Measurements from ENCODE around the gene REPS2.
"Not testable (repeated sequence)": the region's sequence is repeated elsewhere in the genome, so short reads cannot be mapped to it uniquely, and the experiment has no call there.

REPS2 gene

DNA sequence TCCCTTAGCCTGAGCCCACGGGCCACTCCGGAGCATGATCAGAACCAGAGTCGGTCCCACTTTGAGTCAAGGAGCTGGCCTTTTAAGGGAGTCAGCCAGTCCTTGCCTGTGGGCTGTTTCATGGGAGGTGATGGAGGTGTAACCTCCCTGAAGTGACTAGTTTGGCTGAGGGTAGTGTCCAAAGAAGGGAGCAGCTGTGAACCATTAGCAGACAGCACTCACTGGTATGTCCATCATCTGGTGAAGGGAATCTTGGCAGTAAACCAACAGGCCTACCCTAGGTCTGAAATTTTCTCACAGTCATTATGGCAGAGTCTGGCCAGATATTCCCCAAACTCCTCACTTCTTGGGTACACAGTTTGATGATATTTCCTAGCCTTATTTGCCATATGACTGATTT lies 12.3 kb upstream of the REPS2 start:
- H3K4me3 Mint-ChIP-seq = no peak overlapping the region
- peaks cover 5% of the 10 kb centered on the region for H3K27me3 Mint-ChIP-seq
- H3K27ac Mint-ChIP-seq = no peak overlapping the region
- no peak for DNase-seq (ENCODE audit: low spot score in 2 of 2)
- no peaks in the 10 kb centered on the region for H3K36me3 Mint-ChIP-seq
- no peak for ATAC-seq (ENCODE audit: low read depth)
- no peaks in the 10 kb centered on the region for H3K9me3 Mint-ChIP-seq
- H3K4me1 Mint-ChIP-seq = no peaks in the 10 kb centered on the region

DNA sequence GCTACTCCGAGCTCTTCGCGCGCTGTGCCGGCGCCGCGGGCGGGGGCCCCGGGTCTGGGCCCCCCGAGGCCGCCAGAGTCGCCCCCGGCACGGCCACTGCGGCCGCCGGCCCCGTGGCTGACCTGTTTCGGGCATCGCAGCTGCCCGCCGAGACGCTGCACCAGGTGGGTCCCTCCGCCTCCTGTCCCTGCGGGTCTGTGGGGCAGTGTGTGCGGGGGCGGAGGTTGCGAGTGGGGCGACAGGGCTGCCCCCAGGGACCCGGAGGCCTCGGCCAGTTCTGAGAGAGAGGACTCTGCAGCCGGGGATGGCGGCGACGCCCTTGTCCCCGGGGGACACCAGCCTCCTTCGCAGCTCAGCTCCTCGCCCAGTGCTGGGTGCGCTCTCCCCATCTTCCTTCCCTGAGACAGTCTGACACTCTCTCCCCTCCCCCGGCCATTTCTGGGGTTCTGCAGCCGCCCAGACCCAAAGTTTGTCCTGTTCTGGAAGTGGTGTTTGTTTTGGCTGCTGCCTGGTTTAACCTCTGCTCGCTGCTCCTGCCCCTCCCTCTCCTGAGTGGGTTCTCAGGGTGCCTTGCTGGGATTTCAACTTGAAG lies 609 bp downstream of the REPS2 start:
- Mint-ChIP-seq H3K4me3 (peak overlapping the region; percentile 89), H3K27ac (no peak overlapping the region), H3K27me3 (peaks cover 1% of the 10 kb centered on the region), H3K36me3 (no peaks in the 10 kb centered on the region), H3K4me1 (peaks cover 4% of the 10 kb centered on the region), H3K9me3 (no peaks in the 10 kb centered on the region)
- DNase-seq (ENCODE audit: low spot score in 2 of 2) = peak in 1 of 2 donors; percentile 21
- ATAC-seq (ENCODE audit: low read depth) = peak; percentile 20

DNA sequence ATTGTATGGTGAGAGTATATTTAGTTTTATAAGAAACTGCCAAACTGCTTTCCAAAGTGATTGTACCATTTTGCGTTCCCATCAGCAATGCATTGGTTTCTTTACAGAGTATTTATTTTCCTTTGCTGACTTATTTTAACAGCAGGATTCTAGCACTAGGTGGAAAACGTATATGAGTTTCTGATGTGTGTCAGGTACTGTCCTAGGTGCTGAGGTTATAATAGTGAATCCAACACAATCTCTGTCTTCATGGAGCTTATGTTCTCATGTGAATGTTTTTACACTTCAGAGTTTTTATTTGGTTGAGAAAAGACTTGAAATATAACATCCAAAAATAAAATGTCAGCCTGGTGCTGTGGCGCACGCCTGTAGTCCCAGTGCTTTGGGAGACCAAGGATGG lies 4.0 kb downstream of the REPS2 start:
- Mint-ChIP-seq H3K4me3 (no peak overlapping the region), H3K36me3 (no peaks in the 10 kb centered on the region), H3K9me3 (no peaks in the 10 kb centered on the region), H3K27me3 (peaks cover 1% of the 10 kb centered on the region), H3K4me1 (peaks cover 4% of the 10 kb centered on the region), H3K27ac (no peak overlapping the region)
- DNase-seq (ENCODE audit: low spot score in 2 of 2) (no peak), ATAC-seq (ENCODE audit: low read depth) (no peak)

DNA sequence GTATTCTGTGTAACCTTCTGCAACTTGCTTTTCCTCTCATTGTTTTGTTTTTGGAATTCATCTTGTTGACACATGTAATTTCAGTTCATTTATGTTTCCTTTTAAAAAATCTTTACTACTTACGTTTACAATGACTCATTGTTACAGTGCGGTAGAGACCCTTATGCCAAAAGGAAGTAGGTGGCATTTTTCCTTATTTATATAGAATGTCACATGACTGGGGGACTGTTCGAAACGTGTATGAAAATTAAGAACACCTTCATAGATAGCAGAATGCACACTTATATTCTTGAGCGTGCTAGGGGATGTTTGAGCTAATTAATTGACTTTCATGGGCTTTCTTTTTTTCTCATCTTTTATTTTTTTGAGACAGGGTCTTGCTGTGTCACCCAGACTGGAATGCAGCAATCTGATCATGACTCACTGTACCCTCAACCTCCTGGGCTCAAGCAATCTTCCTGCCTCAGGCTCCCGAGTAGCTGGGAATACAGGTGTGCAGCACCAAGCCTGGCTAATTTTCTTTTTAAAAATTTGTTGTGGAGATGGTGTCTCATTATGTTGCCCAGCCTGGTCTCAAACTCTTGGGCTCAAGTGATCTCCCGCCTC lies 7.3 kb downstream of the REPS2 start:
- no peak for DNase-seq (ENCODE audit: low spot score in 2 of 2)
- Mint-ChIP-seq H3K4me3 (no peak overlapping the region), H3K27me3 (peaks cover 1% of the 10 kb centered on the region), H3K27ac (no peak overlapping the region), H3K9me3 (no peaks in the 10 kb centered on the region), H3K4me1 (peaks cover 4% of the 10 kb centered on the region), H3K36me3 (no peaks in the 10 kb centered on the region)
- ATAC-seq (ENCODE audit: low read depth) = no peak

DNA sequence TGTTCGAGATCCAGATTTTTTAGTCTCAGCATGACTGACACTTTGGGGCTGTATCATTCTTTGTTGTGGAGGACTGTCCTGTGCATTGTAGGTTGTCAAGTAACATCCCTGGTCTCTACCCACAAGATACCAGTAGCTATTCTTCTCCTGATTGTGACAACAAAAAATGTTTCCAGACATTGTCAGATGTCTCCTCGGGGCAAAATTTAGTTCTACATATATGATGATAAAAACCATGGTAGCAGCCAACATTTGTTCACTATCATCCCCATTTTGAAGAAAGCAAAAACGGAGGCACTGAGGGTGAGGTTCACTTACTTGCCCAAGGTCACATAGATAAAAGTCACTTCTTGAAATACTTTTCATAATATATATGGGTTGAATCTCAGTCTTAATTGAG lies 11.3 kb downstream of the REPS2 start:
- ATAC-seq (ENCODE audit: low read depth) = no peak
- no peaks in the 10 kb centered on the region for H3K36me3 Mint-ChIP-seq
- peak overlapping the region; percentile 50 for H3K27ac Mint-ChIP-seq
- no peaks in the 10 kb centered on the region for H3K4me1 Mint-ChIP-seq
- no peaks in the 10 kb centered on the region for H3K27me3 Mint-ChIP-seq
- no peaks in the 10 kb centered on the region for H3K9me3 Mint-ChIP-seq
- H3K4me3 Mint-ChIP-seq = no peak overlapping the region
- DNase-seq (ENCODE audit: low spot score in 2 of 2) = no peak

DNA sequence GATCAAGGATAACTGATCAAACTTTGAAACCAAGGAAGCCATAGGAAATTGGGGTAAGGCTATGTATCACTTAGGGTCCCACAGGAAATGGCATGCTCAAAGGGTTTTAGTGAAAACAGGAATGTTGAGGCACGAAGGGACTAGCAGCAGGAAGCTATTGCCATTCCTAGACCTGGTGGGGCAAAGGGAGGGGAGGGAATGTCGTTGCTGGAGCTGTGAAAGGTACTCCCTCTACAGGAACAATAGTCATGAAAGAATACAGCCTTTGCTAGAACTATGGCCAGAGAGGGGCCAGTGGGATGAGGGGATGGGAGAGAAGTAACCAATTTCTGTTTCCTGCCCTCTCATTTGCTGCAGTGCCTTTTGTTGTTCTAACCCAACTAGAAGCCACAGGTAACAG lies 11.9 kb downstream of the REPS2 start:
- H3K4me1 Mint-ChIP-seq = no peaks in the 10 kb centered on the region
- H3K27me3 Mint-ChIP-seq = no peaks in the 10 kb centered on the region
- peak overlapping the region; percentile 50 for H3K27ac Mint-ChIP-seq
- ATAC-seq (ENCODE audit: low read depth) (no peak), DNase-seq (ENCODE audit: low spot score in 2 of 2) (no peak)
- H3K36me3 Mint-ChIP-seq = no peaks in the 10 kb centered on the region
- H3K9me3 Mint-ChIP-seq = no peaks in the 10 kb centered on the region
- no peak overlapping the region for H3K4me3 Mint-ChIP-seq

DNA sequence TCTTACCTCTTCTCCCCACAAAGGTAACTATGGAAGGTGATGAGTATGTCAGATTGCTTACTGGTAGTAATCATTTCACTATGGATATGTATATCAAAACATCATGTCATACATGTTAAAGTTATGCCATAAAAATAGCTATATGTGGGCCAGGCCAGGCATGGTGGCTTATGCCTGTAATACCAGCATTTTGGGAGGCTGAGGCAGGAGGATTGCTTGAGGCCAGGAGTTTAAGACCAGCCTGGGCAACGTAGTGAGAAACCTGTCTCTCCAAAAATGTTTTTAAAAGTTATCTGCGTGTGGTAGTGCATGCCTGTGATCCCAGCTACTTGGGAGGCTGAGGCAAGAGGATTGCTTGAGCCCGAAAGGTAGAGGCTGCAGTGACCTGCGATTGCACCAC lies 16.2 kb downstream of the REPS2 start:
- not testable (repeated sequence) for H3K27ac Mint-ChIP-seq; ATAC-seq (ENCODE audit: low read depth); H3K4me3 Mint-ChIP-seq; H3K9me3 Mint-ChIP-seq; DNase-seq (ENCODE audit: low spot score in 2 of 2); H3K36me3 Mint-ChIP-seq; H3K27me3 Mint-ChIP-seq; H3K4me1 Mint-ChIP-seq

DNA sequence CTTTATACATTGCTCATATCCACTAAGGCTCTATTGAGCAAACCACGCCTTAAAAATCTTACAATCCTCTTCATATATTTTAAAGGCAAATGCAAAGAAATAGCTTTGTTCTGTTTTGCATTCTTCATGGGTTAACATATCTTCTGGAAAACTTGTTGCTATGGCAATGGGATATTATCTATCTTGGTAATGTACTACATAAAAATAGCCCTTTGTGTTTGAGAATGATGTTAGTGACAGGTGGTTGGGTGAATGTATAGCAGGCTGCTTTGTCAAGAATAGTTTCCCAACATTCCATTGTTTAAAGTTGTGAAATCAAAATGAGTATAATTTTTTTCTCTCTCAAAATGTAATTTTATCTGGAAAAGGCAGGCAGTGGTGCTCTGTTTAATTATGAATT lies 16.8 kb downstream of the REPS2 start:
- no peaks in the 10 kb centered on the region for H3K27me3 Mint-ChIP-seq
- ATAC-seq (ENCODE audit: low read depth) (no peak), DNase-seq (ENCODE audit: low spot score in 2 of 2) (no peak)
- no peaks in the 10 kb centered on the region for H3K4me1 Mint-ChIP-seq
- no peaks in the 10 kb centered on the region for H3K9me3 Mint-ChIP-seq
- no peaks in the 10 kb centered on the region for H3K36me3 Mint-ChIP-seq
- no peak overlapping the region for H3K4me3 Mint-ChIP-seq
- H3K27ac Mint-ChIP-seq = no peak overlapping the region

DNA sequence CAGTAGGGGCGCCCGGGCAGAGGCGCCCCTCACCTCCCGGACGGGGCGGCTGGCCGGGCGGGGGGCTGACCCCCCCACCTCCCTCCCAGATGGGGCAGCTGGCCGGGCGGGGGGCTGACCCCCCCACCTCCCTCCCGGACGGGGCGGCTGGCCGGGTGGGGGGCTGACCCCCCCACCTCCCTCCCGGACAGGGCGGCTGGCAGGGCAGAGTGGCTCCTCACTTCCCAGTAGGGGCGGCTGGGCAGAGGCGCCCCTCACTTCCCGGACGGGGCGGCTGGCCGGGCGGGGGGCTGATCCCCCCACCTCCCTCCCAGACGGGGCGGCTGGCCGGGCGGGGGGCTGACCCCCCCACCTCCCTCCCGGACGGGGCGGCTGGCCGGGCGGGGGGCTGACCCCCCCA lies 18.5 kb downstream of the REPS2 start:
- not testable (repeated sequence) for H3K36me3 Mint-ChIP-seq; H3K27me3 Mint-ChIP-seq; ATAC-seq (ENCODE audit: low read depth); H3K27ac Mint-ChIP-seq; H3K4me3 Mint-ChIP-seq; H3K4me1 Mint-ChIP-seq; H3K9me3 Mint-ChIP-seq; DNase-seq (ENCODE audit: low spot score in 2 of 2)

DNA sequence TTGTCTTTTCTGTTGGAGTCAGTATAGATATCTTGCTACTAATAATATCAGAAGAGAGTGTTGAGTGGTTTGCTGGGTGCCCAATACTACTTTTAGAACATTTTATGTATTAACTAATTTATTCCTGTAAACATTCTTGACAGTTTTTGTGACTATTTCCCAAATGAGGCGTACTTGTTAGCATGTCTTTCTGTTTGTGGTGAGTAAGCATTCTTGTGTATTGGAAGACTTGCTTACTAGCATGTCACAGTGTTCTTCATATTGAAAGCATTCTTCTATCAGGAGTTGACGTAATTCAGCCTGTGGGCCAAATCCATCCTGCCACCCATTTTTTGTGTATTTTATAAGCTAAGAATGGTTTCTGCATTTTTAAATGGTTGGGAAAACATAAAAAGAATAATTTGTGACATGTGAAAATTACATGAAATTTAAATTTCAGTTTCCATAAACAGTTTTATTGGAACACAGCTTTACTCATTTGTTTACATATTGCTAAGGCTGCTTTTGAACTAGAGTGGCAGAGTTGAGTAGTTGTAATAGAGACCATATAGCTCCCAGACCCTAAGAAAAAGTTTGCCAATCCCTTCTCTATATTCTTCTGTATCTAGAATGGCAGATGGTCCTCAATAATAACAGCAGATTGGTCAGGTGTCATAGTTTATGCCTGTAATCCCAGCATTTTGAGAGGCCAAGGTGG lies 20.4 kb downstream of the REPS2 start:
- peaks cover 2% of the 10 kb centered on the region for H3K36me3 Mint-ChIP-seq
- no peak overlapping the region for H3K4me3 Mint-ChIP-seq
- DNase-seq (ENCODE audit: low spot score in 2 of 2) (no peak), ATAC-seq (ENCODE audit: low read depth) (no peak)
- H3K9me3 Mint-ChIP-seq = no peaks in the 10 kb centered on the region
- no peaks in the 10 kb centered on the region for H3K27me3 Mint-ChIP-seq
- H3K27ac Mint-ChIP-seq = no peak overlapping the region
- peaks cover 9% of the 10 kb centered on the region for H3K4me1 Mint-ChIP-seq

DNA sequence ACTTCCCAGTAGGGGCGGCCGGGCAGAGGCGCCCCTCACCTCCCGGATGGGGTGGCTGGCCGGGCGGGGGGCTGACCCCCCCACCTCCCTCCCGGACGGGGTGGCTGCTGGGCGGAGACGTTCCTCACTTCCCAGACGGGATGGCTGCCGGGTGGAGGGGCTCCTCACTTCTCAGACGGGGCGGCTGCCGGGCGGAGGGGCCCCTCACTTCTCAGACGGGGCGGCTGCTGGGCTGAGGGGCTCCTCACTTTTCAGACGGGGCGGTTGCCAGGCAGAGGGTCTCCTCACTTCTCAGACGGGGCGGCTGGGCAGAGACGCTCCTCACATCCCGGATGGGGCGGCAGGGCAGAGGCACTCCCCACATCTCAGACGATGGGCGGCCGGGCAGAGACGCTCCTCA lies 22.3 kb downstream of the REPS2 start:
- ATAC-seq (ENCODE audit: low read depth); H3K4me3 Mint-ChIP-seq; H3K4me1 Mint-ChIP-seq; H3K27ac Mint-ChIP-seq; DNase-seq (ENCODE audit: low spot score in 2 of 2); H3K9me3 Mint-ChIP-seq; H3K36me3 Mint-ChIP-seq; H3K27me3 Mint-ChIP-seq: not testable (repeated sequence)

DNA sequence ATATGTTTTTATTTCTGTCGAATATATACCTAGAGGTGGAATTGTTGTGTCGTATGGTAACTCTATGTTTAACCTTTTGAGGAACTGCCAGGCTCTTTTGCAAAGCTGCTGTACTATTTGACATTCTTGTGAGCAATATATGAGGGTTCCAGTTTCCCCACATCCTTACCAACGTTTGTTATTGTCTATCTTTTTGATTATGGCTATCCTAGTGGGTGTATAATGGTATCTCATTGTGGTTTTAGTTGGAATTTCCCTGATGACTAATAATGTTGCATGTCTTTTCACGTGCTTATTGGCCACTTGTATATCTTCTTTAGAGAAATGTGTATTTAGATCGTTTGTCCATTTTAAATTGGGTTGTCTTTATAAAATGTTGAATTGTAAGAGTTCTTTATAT lies 24.5 kb downstream of the REPS2 start:
- H3K4me1 Mint-ChIP-seq = peaks cover 13% of the 10 kb centered on the region
- H3K9me3 Mint-ChIP-seq = no peaks in the 10 kb centered on the region
- ATAC-seq (ENCODE audit: low read depth) = peak; percentile 65
- no peak overlapping the region for H3K4me3 Mint-ChIP-seq
- H3K27ac Mint-ChIP-seq = peak overlapping the region; percentile 50
- DNase-seq (ENCODE audit: low spot score in 2 of 2) = no peak
- peaks cover 2% of the 10 kb centered on the region for H3K36me3 Mint-ChIP-seq
- H3K27me3 Mint-ChIP-seq = no peaks in the 10 kb centered on the region

DNA sequence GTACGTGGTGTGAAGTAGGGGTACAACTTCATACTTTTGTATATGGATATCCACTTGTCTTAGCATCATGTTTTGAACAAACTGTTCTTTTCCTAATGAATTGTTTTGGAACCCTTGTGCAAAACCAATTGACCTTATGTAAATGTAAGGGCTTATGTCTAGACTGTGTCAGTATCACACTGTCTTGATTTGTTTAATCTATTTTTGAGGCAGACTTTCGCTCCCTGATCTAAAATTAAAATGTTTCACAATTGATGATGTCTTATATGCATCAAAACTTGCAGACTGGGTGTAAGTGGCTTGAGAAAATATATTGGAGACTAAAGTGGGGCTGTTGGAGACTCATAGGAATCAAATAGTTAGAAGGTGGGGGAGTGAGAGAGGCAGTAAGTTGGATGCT lies 25.2 kb downstream of the REPS2 start:
- H3K27me3 Mint-ChIP-seq = no peaks in the 10 kb centered on the region
- peaks cover 13% of the 10 kb centered on the region for H3K4me1 Mint-ChIP-seq
- H3K9me3 Mint-ChIP-seq = no peaks in the 10 kb centered on the region
- H3K36me3 Mint-ChIP-seq = peaks cover 2% of the 10 kb centered on the region
- H3K27ac Mint-ChIP-seq = no peak overlapping the region
- no peak for DNase-seq (ENCODE audit: low spot score in 2 of 2)
- H3K4me3 Mint-ChIP-seq = no peak overlapping the region
- no peak for ATAC-seq (ENCODE audit: low read depth)

DNA sequence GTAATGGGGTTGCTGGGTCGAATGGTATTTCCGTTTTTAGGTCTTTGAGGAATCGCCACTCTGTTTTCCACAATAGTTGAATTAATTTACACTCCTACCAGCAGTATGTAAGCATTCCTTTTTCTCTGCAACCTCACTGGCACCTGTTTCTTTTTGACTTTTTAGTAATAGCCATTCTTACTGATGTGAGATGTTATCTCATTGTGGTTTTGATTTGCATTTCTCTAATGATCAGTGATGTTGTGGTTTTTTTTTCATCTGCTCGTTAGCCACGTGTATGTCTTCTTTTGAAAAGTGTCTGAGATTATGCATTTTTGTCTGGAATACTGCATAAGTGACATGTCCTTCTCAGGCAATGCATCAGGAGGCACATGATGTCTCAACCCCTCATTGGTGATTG lies 28.8 kb downstream of the REPS2 start:
- H3K27me3 Mint-ChIP-seq = no peaks in the 10 kb centered on the region
- no peak overlapping the region for H3K27ac Mint-ChIP-seq
- peaks cover 13% of the 10 kb centered on the region for H3K4me1 Mint-ChIP-seq
- DNase-seq (ENCODE audit: low spot score in 2 of 2) = no peak
- no peak for ATAC-seq (ENCODE audit: low read depth)
- no peak overlapping the region for H3K4me3 Mint-ChIP-seq
- no peaks in the 10 kb centered on the region for H3K9me3 Mint-ChIP-seq
- peaks cover 2% of the 10 kb centered on the region for H3K36me3 Mint-ChIP-seq

DNA sequence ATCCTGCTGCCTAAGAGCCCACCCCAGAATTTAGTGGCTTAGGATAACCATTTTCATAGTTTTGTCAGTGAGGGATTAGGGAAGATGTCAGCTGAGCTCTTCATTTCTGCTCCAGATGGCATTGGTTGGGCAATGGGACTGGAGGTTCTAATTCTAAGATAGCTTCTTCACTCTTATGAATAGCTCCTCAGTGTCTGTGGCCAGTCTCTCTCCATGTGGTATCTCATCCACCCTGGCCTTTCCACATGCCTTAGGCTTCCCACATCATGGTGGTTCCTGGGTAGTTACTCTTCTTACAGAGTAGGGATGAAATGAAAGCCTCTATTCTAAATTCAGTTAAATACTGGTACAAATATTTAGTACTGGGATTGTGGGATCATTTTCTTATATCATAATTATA lies 31.3 kb downstream of the REPS2 start:
- H3K4me1 Mint-ChIP-seq = peaks cover 4% of the 10 kb centered on the region
- peaks cover 2% of the 10 kb centered on the region for H3K36me3 Mint-ChIP-seq
- no peak overlapping the region for H3K27ac Mint-ChIP-seq
- no peaks in the 10 kb centered on the region for H3K9me3 Mint-ChIP-seq
- no peak for DNase-seq (ENCODE audit: low spot score in 2 of 2)
- H3K4me3 Mint-ChIP-seq = no peak overlapping the region
- no peaks in the 10 kb centered on the region for H3K27me3 Mint-ChIP-seq
- no peak for ATAC-seq (ENCODE audit: low read depth)
